Left forelimb (tissue), 1 donor: ENCODE data around the gene MYCBPAP.

Experiments
- DNase-seq: peaks from one replicate; pipeline ENCODE4 v3.0.0-alpha.2; 2018; ENCODE audit warnings: low spot score

Gene MYCBPAP

GRCh38 chr17:50558091-50558490, 49.9 kb downstream of the MYCBPAP start:
- no peak for DNase-seq

DNA sequence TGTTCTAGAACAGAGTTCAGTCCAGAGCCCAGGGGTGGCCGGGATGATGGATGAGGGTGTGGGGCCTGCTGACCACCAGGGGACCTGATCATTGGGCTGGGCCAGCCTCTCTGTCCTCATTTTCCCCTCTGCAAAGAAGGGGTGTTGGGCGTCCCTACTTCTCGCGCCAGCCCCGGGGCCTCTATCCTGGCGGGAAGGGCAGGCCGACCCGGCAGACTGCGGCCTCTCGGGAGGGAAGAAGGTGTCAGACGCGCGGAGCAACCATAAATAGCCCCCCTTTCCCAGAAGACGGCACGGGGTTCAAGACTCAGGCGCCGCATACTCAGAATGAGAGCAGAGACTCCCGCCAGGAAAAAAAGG, 50.3 kb downstream of the MYCBPAP start:
- no peak for DNase-seq

- no peak for DNase-seq
These were observed 50.8 kb downstream of the MYCBPAP start for GRCh38 chr17:50558941-50559614.

DNA sequence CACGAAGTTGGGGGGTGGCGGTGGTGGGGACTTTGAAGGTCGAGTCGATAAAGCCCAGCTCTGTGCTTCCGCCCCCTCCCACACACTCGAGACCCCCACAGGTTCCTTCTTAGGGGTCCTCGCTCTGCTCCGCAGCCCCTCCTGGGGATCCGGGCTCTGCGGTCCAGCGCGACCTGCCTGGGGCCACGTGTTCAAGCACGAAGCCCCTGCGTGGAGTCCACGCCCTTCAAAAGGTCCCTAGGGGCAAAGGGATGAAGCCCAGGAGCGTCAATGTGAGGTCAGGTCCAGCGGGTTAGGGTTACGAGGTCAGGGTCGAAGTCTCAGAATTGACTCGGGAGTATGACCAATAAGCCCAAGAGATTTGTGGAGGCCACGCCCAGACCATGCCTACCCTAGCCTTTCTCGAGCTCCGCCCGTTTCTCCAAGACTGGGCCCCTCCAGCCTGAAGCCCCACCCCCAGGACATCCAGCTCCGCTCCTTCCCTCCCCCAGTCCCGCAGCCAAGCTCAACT, 51.5 kb downstream of the MYCBPAP start:
- peak; percentile 82 for DNase-seq

GRCh38 chr17:50560185-50560824, 52.1 kb downstream of the MYCBPAP start, which contains the start of gene CACNA1G:
TSS of gene CACNA1G (plus strand) at chr17:50560715. CDS start at chr17:50561460, 745 bp downstream.
- DNase-seq, result peak; percentile 98

DNA sequence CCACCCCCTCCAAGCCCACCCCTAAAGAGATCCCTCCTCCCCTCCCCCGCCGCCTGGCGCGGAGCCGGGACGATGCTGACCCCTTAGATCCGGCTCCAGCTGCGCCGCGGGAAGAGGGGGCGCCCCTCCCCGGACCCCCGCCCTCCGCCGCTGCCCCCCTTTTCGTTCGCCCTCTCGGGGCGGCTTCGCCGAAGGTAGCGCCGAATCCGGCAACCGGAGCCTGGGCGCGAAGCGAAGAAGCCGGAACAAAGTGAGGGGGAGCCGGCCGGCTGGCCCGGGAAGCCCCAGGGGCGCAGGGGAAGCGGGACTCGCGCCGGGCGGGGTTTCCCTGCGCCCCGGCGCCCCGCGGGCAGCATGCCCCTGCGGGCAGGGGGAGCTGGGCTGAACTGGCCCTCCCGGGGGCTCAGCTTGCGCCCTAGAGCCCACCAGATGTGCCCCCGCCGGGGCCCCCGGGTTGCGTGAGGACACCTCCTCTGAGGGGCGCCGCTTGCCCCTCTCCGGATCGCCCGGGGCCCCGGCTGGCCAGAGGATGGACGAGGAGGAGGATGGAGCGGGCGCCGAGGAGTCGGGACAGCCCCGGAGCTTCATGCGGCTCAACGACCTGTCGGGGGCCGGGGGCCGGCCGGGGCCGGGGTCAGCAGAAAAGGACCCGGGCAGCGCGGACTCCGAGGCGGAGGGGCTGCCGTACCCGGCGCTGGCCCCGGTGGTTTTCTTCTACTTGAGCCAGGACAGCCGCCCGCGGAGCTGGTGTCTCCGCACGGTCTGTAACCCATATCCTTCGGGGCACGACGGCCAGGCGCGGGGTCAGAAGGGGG, 52.9 kb downstream of the MYCBPAP start:
- no peak for DNase-seq

- no peak for DNase-seq
These were observed 53.5 kb downstream of the MYCBPAP start for GRCh38 chr17:50561746-50562141.

DNA sequence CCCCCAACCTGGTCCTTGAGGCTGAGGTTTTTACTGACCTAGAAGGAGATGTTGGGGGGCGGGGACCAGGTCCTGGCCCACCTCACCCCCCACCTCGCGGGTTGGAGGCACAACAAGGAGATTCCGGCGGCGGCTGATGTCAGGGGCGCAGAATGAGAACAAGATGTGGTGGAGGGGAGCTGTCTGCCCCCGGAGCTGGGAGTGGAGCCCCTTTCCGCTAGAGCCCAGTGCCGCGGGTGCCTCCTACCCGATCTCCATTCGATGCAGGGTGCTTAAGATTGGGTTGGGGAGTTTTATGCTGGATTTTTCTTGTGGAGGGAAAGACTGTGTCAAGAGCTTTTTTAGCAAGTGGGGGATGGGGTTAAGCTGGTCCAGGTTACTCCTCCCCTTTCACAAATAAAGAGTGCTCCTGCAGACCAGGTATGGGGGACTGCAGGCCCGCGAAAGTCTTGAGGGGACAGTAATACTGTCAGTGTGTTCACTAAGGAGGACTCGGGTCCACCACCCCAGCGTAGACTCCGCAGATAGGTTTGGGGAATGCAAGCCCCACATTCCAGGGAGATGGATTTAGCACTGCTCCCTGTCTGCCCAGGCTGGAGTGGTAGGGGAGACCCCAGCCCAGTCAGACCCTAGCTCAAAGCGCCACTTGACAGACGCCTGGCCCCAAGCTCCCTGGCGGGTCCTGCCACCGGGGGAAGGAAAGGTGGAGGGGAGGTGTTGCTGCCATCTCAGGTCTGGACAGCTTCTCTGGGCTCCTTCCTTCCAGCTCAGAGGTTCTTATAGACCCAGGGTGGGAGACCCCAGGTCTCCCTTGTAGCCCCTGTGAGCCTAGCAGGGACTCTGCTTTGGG, 54.2 kb downstream of the MYCBPAP start:
- peak; percentile 81 for DNase-seq

DNA sequence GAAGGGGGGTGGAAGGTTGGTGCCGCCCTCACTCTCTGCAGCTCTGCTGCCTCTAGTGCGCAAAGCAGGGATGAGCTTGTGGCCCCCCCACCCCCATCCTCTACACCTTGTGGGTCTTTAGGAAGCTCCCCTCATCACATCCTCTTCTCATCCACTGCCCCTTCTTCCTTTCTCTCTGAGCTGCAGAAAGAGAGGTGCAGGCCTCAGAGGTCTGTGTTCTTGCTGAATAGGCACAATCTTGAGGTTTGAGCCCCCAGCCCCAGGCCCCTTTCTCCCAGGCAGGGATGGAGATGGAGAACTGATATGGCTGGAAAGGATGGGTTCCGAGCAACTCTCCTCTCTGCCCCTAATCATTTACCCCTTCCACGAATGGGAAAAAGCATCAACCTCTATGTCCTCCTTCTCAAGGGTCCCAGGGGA, 54.9 kb downstream of the MYCBPAP start:
- no peak for DNase-seq

DNA sequence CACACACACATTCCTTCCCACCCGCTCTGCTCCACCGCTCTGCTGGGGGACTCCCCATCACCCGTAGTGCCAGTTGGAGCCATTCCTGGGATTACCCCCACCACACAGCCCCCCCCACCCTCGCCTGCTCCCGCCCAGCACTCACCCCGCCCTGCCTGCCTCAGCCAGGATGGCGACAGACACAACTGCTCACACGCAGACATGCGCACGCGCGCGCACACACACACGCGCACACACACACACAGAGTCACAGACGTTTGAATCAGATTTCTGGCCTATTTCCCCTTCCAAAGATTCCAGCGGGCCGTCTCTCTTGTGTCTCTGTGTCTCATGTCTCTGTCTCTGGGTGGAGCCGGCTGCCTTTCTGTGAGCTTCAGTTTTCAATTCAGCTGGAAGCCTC, 56.7 kb downstream of the MYCBPAP start:
- DNase-seq, result peak; percentile 92

GRCh38 chr17:50565402-50566350, 57.4 kb downstream of the MYCBPAP start:
- no peak for DNase-seq

DNA sequence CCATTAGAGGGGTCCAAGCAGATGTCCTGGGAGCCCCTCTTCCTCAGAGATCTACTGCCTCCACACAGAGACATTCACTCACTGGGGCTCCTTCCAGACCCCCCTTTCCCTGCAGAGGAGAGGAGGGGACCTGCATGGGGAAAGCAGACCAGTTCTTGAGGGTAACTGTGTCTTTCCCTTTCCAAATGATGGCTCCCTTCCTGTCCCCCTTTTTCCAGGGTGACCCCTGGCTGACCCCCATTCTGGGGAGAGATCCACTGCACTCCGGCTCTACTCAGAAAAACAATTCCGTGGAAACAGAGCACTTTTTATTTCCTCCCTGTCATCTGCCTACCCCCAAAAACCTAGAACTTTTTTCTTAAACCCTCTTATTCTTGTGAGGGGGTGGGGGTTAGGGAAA, 58.6 kb downstream of the MYCBPAP start:
- no peak for DNase-seq

GRCh38 chr17:50568659-50569058, 60.4 kb downstream of the MYCBPAP start:
- no peak for DNase-seq

DNA sequence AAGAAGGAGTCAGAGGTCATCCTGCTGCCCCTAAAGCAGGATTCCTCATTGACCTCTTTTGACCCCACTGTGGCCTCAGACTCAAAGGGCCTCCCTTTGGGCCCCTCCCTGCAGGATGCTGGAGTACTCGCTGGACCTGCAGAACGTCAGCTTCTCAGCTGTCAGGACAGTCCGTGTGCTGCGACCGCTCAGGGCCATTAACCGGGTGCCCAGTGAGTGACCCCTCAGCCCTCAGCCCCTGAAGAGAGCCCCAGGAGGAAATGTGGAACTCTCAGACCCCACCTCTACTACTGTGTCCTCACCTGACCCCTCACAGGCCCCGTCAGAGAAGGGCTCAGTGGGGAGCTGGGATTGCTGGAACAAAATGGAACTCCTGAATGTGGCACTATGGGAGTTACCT, 61.4 kb downstream of the MYCBPAP start:
- no peak for DNase-seq

DNA sequence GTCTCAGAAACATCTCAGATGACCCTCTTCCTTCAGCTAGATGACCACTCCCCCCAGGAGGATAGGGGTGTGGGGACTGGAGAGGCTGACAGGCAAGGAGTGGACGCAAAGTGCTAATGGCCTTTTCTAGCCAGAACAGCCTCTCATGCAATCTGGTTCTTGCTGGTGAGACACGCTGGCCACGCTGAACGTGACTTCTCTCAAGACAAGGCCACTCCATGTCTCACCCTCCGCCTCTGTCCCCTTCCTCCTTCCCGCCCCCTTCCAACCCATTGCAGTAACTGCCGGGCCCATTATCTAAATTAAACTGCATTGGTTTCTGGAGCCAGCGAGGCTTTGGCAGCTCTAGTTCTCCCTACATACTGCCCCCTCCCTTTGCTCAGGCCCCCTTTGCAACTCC, 61.8 kb downstream of the MYCBPAP start:
- DNase-seq, result no peak

DNA sequence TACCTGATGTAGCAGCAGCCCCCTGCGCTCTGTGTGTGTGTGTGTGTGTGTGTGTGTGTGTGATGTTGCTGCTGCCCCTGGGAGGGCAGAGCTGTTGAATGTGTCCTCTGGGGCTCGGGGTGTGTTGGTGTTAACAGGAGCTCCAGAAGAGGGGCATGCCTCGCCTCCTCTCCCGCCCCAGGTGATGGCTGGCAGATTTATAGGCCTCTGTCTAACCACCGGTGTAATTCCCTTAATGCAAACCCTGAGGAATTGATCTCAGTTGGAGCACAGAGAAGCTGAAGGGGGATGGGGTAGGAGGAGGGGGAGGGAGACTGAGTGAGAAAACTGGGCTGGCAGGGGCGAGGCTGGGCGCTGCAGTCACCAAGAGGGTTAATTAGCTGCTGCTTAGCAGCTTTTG, 62.3 kb downstream of the MYCBPAP start:
- DNase-seq, result no peak

- no peak for DNase-seq
These were observed 63.4 kb downstream of the MYCBPAP start for GRCh38 chr17:50571681-50572080.

DNA sequence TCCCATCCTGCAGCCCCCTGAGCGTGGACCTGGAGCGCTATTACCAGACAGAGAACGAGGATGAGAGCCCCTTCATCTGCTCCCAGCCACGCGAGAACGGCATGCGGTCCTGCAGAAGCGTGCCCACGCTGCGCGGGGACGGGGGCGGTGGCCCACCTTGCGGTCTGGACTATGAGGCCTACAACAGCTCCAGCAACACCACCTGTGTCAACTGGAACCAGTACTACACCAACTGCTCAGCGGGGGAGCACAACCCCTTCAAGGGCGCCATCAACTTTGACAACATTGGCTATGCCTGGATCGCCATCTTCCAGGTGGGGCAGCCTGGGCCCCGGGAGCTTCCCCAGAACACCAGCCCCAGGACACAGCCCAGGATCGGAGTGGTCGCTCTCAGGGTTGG, 64.3 kb downstream of the MYCBPAP start:
- no peak for DNase-seq

DNA sequence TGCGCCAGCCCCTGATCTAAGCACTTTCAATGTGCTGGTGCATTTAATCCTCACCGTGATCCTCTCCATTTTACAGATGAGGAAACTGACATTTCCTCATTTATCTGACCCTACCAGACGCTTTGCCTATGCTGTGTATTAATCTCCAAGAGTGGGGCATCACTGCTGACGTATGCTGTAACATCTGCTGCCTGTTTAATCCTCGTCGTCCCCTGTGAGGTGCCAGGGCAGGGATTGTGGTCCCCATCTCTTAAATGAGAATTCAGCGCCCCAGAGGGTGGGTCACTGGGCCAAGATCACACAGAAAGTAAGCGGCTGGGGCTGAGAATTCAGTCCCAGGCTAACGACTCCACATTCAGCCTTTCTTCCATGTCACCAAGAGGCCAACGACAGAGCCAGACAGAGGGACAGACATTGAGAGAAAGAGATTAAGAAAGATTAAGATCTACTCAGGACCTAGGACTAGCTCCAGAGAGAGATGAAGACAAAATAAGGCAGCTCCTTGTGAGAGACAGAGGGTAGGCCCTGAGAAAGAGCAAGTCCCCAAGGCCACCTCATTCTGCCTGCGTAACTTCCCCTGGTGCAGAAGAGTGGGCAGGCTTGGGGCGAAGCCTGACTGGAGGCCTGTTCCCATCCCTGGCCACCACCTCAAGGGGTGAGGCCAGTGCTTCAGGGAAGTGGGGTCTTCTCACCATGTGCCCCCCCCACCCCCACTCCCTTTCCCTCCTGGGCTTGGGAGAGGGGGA, 65.8 kb downstream of the MYCBPAP start:
- no peak for DNase-seq
